ENCODE data around the gene RITA1. TPM values are rescaled to one million over a fixed set of nuclear protein-coding genes. Genes with fewer than 3 reads are reported as not detected.

The RITA1 gene
- total RNA-seq, 2 donors from 2014 or later: 18.8 to 20.3 TPM

DNA sequence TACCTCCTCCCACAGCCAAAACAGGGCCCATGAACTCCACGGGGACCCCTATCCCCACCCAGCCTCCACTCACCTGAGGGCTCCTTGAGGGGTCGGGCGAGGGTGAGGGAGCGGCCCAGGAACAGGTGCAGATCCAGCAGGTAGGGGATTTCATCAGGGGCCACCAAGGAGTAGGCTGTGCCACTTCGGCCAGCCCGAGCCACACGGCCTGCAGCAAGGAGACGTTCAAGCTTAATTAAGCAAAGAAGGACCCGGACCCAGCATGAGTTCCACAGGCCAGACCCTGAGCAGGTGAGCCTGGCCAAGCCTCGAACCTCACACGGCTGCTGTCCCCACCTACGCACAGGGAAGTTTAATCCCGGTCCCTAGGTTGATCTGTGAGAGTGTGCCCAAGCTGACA lies 15.8 kb upstream of the RITA1 start:
- no peaks in the 10 kb centered on the region for H3K27me3 ChIP-seq (ENCODE audit: control insufficient read depth, insufficient read depth, low read length, poor library complexity, severe bottlenecking)

DNA sequence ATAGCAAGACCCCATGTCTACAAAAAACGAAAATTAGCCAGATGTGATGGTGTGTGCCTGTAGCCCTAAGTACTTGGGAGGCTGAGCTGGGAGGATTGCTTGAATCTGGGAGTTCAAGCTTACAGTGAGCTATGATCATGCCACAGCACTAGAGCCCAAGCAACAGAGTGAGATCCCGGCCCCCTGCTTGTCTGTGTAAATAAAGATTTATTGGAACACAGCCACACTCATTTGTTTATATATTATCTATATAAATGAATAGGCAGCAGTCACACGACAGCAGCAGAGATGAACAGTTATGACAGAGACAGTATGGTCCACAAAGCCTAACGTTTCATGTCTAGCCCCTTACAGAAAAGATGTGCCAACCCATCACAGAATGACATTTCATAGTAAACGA lies 15.1 kb upstream of the RITA1 start:
- Mint-ChIP-seq H3K27me3 (ENCODE audit: insufficient read depth) (no peaks in the 10 kb centered on the region), H3K4me1 (no peaks in the 10 kb centered on the region), H3K4me3 (no peak overlapping the region), H3K36me3 (ENCODE audit: low read depth) (peaks cover 72% of the 10 kb centered on the region), H3K9me3 (no peaks in the 10 kb centered on the region), H3K27ac (no peak overlapping the region)
- Histone ChIP-seq H3K4me3 (ENCODE audit: low read length) (no peak overlapping the region), H3K27me3 (ENCODE audit: control insufficient read depth, insufficient read depth, low read length, poor library complexity, severe bottlenecking) (no peaks in the 10 kb centered on the region), H3K9me3 (ENCODE audit: control insufficient read depth, low read length) (no peaks in the 10 kb centered on the region), H3K9ac (ENCODE audit: extremely low read depth, low read length, poor library complexity, severe bottlenecking) (no peak overlapping the region), H3K27ac (ENCODE audit: low read depth, low read length) (no peak overlapping the region), H3K36me3 (ENCODE audit: control insufficient read depth, insufficient read depth, low read length) (peaks cover 73% of the 10 kb centered on the region), H3K4me1 (ENCODE audit: control insufficient read depth, insufficient read depth, low read length) (no peaks in the 10 kb centered on the region)
- DNase-seq: no peak
- TF ChIP-seq, protein P1, sequence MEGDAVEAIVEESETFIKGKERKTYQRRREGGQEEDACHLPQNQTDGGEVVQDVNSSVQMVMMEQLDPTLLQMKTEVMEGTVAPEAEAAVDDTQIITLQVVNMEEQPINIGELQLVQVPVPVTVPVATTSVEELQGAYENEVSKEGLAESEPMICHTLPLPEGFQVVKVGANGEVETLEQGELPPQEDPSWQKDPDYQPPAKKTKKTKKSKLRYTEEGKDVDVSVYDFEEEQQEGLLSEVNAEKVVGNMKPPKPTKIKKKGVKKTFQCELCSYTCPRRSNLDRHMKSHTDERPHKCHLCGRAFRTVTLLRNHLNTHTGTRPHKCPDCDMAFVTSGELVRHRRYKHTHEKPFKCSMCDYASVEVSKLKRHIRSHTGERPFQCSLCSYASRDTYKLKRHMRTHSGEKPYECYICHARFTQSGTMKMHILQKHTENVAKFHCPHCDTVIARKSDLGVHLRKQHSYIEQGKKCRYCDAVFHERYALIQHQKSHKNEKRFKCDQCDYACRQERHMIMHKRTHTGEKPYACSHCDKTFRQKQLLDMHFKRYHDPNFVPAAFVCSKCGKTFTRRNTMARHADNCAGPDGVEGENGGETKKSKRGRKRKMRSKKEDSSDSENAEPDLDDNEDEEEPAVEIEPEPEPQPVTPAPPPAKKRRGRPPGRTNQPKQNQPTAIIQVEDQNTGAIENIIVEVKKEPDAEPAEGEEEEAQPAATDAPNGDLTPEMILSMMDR (conservative IDR thresholded peaks at IDR 0.05): no peak
- WGBS, 2 experiments (ENCODE audit: insufficient coverage in 1 of 2, insufficient read length in 1 of 2): 90 to 93% methylated on average over 3 of the region's 5 CpGs

More for the DNA sequence above, 15.8 kb upstream of the RITA1 start:
- Histone ChIP-seq H3K9ac (ENCODE audit: extremely low read depth, low read length, poor library complexity, severe bottlenecking) (no peak overlapping the region), H3K36me3 (ENCODE audit: control insufficient read depth, insufficient read depth, low read length) (peaks cover 79% of the 10 kb centered on the region), H3K9me3 (ENCODE audit: control insufficient read depth, low read length) (no peaks in the 10 kb centered on the region), H3K4me3 (ENCODE audit: low read length) (no peak overlapping the region), H3K4me1 (ENCODE audit: control insufficient read depth, insufficient read depth, low read length) (no peaks in the 10 kb centered on the region), H3K27ac (ENCODE audit: low read depth, low read length) (no peak overlapping the region)
- Mint-ChIP-seq H3K9me3 (no peaks in the 10 kb centered on the region), H3K27me3 (ENCODE audit: insufficient read depth) (no peaks in the 10 kb centered on the region), H3K36me3 (ENCODE audit: low read depth) (peaks cover 74% of the 10 kb centered on the region), H3K27ac (no peak overlapping the region), H3K4me1 (no peaks in the 10 kb centered on the region), H3K4me3 (no peak overlapping the region)
- DNase-seq: no peak
- 95% methylated on average over 9 to 13 of the region's 13 CpGs for WGBS, 2 experiments (ENCODE audit: insufficient coverage in 1 of 2, insufficient read length in 1 of 2)
- TF ChIP-seq, protein P1 (conservative IDR thresholded peaks at IDR 0.05): no peak

DNA sequence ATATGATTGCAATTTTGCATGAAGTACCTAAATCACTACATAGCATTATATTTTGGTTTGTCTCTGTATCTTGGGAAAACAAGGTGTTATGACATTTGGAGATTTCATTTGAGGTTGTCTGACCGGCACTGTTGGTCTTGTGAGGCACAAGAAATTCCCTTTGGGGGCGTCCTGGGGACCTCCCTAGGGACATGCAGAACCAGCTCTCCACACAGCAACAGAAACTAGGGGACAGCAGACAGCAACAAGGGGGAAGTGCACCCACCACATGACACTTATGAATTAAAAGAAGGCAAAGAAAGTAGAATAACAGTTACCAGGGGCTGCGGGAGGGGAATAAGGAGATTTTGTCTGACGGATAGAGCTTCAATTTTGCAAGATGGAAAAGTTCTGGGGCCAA lies 14.6 kb upstream of the RITA1 start:
- Histone ChIP-seq H3K9ac (ENCODE audit: extremely low read depth, low read length, poor library complexity, severe bottlenecking) (no peak overlapping the region), H3K27me3 (ENCODE audit: control insufficient read depth, insufficient read depth, low read length, poor library complexity, severe bottlenecking) (no peaks in the 10 kb centered on the region), H3K36me3 (ENCODE audit: control insufficient read depth, insufficient read depth, low read length) (peaks cover 69% of the 10 kb centered on the region), H3K27ac (ENCODE audit: low read depth, low read length) (no peak overlapping the region), H3K4me3 (ENCODE audit: low read length) (no peak overlapping the region), H3K4me1 (ENCODE audit: control insufficient read depth, insufficient read depth, low read length) (no peaks in the 10 kb centered on the region), H3K9me3 (ENCODE audit: control insufficient read depth, low read length) (no peaks in the 10 kb centered on the region)
- WGBS, 2 experiments (ENCODE audit: insufficient coverage in 1 of 2, insufficient read length in 1 of 2): 95 to 100% methylated on average over 2 to 4 of the region's 4 CpGs
- Mint-ChIP-seq H3K27me3 (ENCODE audit: insufficient read depth) (no peaks in the 10 kb centered on the region), H3K4me1 (no peaks in the 10 kb centered on the region), H3K4me3 (no peak overlapping the region), H3K9me3 (no peaks in the 10 kb centered on the region), H3K36me3 (ENCODE audit: low read depth) (peaks cover 72% of the 10 kb centered on the region), H3K27ac (no peak overlapping the region)
- DNase-seq: no peak
- TF ChIP-seq, protein P1 (conservative IDR thresholded peaks at IDR 0.05): no peak
